GM23338 (cell line): Measurements from ENCODE around the gene PPP2R2B. TPM values are rescaled to one million over a fixed set of nuclear protein-coding genes. Genes with fewer than 3 reads are reported as not detected.

Source experiments
- ATAC-seq: fragments of 200-7000 bp; cut with Tn5 transposase; 3 replicates; pipeline ENCODE4 v1.9.1; 2020
- DNase-seq: peaks from one replicate; pipeline ENCODE4 v3.0.0-alpha.2; 2015; ENCODE audit warnings: low spot score
- H2AFZ ChIP-seq: fragments of 200-600 bp; sonication (generic); 2 replicates; pipeline ENCODE4 v1.8.0; 2016; ENCODE audit warnings: antibody characterized with exemption, mild to moderate bottlenecking, moderate library complexity
- H3F3A ChIP-seq: fragments of 200-600 bp; sonication (generic); replicated peaks from 2 replicates; pipeline ENCODE4 v1.8.0; 2017; ENCODE audit warnings: antibody characterized with exemption, mixed run types, low read depth
- H3K27ac ChIP-seq: fragments of 200-600 bp; sonication (generic); 2 replicates; pipeline ENCODE4 v1.6.1; 2016; ENCODE audit warnings: low read depth
- H3K27me3 ChIP-seq: fragments of 200-600 bp; sonication (generic); 2 replicates; pipeline ENCODE4 v1.8.0; 2016; ENCODE audit warnings: mild to moderate bottlenecking, mixed run types, moderate library complexity; ENCODE audit not compliant: insufficient read depth
- H3K36me3 ChIP-seq: fragments of 200-600 bp; sonication (generic); 2 replicates; pipeline ENCODE4 v1.8.0; 2016; ENCODE audit warnings: mild to moderate bottlenecking; ENCODE audit not compliant: insufficient read depth
- H3K4me1 ChIP-seq: fragments of 200-600 bp; sonication (generic); 2 replicates; pipeline ENCODE4 v1.8.0; 2016; ENCODE audit warnings: mild to moderate bottlenecking, moderate library complexity; ENCODE audit not compliant: insufficient read depth
- H3K4me2 ChIP-seq: fragments of 200-600 bp; sonication (generic); 2 replicates; pipeline ENCODE4 v1.7.1; 2017; ENCODE audit warnings: mixed run types
- H3K4me3 ChIP-seq: fragments of 200-600 bp; sonication (generic); 2 replicates; pipeline ENCODE4 v1.6.1; 2016; ENCODE audit warnings: mixed run types
- H3K79me2 ChIP-seq: fragments of 200-600 bp; sonication (generic); replicated peaks from 2 replicates; pipeline ENCODE4 v1.8.0; 2017; ENCODE audit warnings: mild to moderate bottlenecking; ENCODE audit not compliant: insufficient read depth
- H3K9me2 ChIP-seq: fragments of 200-600 bp; sonication (generic); 2 replicates; pipeline ENCODE4 v1.8.0; 2017; ENCODE audit not compliant: insufficient read depth
- H4K20me1 ChIP-seq: fragments of 200-600 bp; sonication (generic); replicated peaks from 2 replicates; pipeline ENCODE4 v1.8.0; 2017; ENCODE audit warnings: mild to moderate bottlenecking; ENCODE audit not compliant: insufficient read depth
- H3K27ac Mint-ChIP-seq: 2 replicates; pipeline ENCODE4 v1.8.0; 2020; ENCODE audit warnings: inconsistent platforms, mild to moderate bottlenecking, moderate library complexity, mixed read lengths
- H3K27me3 Mint-ChIP-seq: 3 replicates; pipeline ENCODE4 v1.8.0; 2022; ENCODE audit warnings: low read depth, mild to moderate bottlenecking, moderate library complexity, mixed read lengths, inconsistent platforms; ENCODE audit not compliant: insufficient read depth, poor library complexity
- H3K36me3 Mint-ChIP-seq: 3 replicates; pipeline ENCODE4 v1.8.0; 2021; ENCODE audit warnings: low read depth, mild to moderate bottlenecking, inconsistent platforms, moderate library complexity, mixed read lengths
- H3K4me1 Mint-ChIP-seq: 3 replicates; pipeline ENCODE4 v1.8.0; 2020; ENCODE audit warnings: mild to moderate bottlenecking, inconsistent platforms, mixed read lengths
- H3K4me3 Mint-ChIP-seq: 3 replicates; pipeline ENCODE4 v1.8.0; 2021; ENCODE audit warnings: moderate library complexity, mild to moderate bottlenecking, inconsistent platforms, mixed read lengths
- H3K9me3 Mint-ChIP-seq: 3 replicates; pipeline ENCODE4 v1.8.0; 2020; ENCODE audit warnings: moderate library complexity, mild to moderate bottlenecking, inconsistent platforms, mixed read lengths
- CREB1 ChIP-seq: fragments of 250-450 bp; sonication (Bioruptor Pico); IDR thresholded peaks from 2 replicates; pipeline ENCODE4 v1.5.0; 2020; ENCODE audit warnings: low read depth, mild to moderate bottlenecking, moderate library complexity
- CTCF ChIP-seq, 2 experiments: fragments of 200-600 bp in 1 of 2; sonication (generic) in 1 of 2; conservative IDR thresholded peaks; 2 replicates each; pipeline versions ENCODE4 v1.5.1 to v1.6.1; 2016 to 2017; ENCODE audit warnings: antibody characterized with exemption in 2 of 2, low read depth in 2 of 2, mild to moderate bottlenecking in 2 of 2, moderate library complexity in 1 of 2
- ETS1 ChIP-seq: IDR thresholded peaks from 2 replicates; pipeline ENCODE4 v1.6.1; 2016; ENCODE audit warnings: antibody characterized with exemption
- EZH2 ChIP-seq: fragments of 200-600 bp; sonication (generic); IDR thresholded peaks from one replicate; pipeline ENCODE4 v1.8.0; 2017; ENCODE audit warnings: antibody characterized with exemption, mild to moderate bottlenecking, low read depth; ENCODE audit not compliant: unreplicated experiment
- EZH2phosphoT487 ChIP-seq: fragments of 200-600 bp; sonication (generic); IDR thresholded peaks from one replicate; pipeline ENCODE4 v1.8.1; 2018; ENCODE audit warnings: antibody characterized with exemption; ENCODE audit not compliant: unreplicated experiment
- JUNB ChIP-seq: IDR thresholded peaks from one replicate; pipeline ENCODE4 v1.6.1; 2016; ENCODE audit warnings: antibody characterized with exemption; ENCODE audit not compliant: unreplicated experiment
- NANOG ChIP-seq: IDR thresholded peaks from 2 replicates; pipeline ENCODE4 v1.6.1; 2016; ENCODE audit warnings: antibody characterized with exemption, borderline replicate concordance
- POLR2AphosphoS5 ChIP-seq: IDR thresholded peaks from 2 replicates; pipeline ENCODE4 v1.6.1; 2016; ENCODE audit warnings: antibody characterized with exemption, low read depth
- REST ChIP-seq: IDR thresholded peaks from one replicate; pipeline ENCODE4 v1.6.1; 2018; ENCODE audit warnings: antibody characterized with exemption; ENCODE audit not compliant: unreplicated experiment
- STAT1 ChIP-seq: IDR thresholded peaks from one replicate; pipeline ENCODE4 v1.6.1; 2016; ENCODE audit warnings: antibody characterized with exemption; ENCODE audit not compliant: unreplicated experiment
- ZNF114 ChIP-seq: fragments of 250-450 bp; sonication (Bioruptor Pico); IDR thresholded peaks from 2 replicates; pipeline ENCODE4 v1.5.0; 2020; ENCODE audit warnings: mild to moderate bottlenecking, moderate library complexity
- ZNF331 ChIP-seq: fragments of 250-450 bp; sonication (Bioruptor Pico); IDR thresholded peaks from 2 replicates; pipeline ENCODE4 v1.5.0; 2020; ENCODE audit warnings: low read depth, mild to moderate bottlenecking, moderate library complexity
- ZNF462 ChIP-seq: fragments of 250-450 bp; sonication (Bioruptor Pico); IDR thresholded peaks from 2 replicates; pipeline ENCODE4 v1.5.0; 2020; ENCODE audit warnings: mild to moderate bottlenecking, moderate library complexity
- polyA plus RNA-seq: library from polyadenylated mRNA; unstranded; fragments of >200 nt; fragmentation: Nextera tagmentation; extraction: Ambion mirVana; gene quantifications from 2 replicates; pipeline ENCODE4 v1.2.1, GENCODE V29; 2016
- total RNA-seq: library from RNA; depleted of rRNA; stranded (reverse); fragments of >200 nt; shearing (Covaris generic); gene quantifications from 2 replicates; pipeline ENCODE4 v1.2.3, GENCODE V29; 2014

PPP2R2B gene
- total and polyA plus RNA-seq, 2 experiments from 2014 or later = 21.3 to 33.9 TPM

GRCh38 chr5:146640285-146640896 is 238.2 kb downstream of the PPP2R2B start:
- H3K27me3 ChIP-seq = no peaks in the 10 kb centered on the region
- H3K36me3 Mint-ChIP-seq = peaks cover 4% of the 10 kb centered on the region; the same call in 1 of the 3 replicates
- H3K4me1 Mint-ChIP-seq = peaks cover 15% of the 10 kb centered on the region; the same call in 2 of the 3 replicates
- H3K27ac ChIP-seq = no peak overlapping the region
- DNase-seq = no peak
- H3F3A ChIP-seq = no peaks in the 10 kb centered on the region
- TF ChIP-seq ZNF331 (CRISPR knock-in tag) (no peak), ETS1 (no peak), STAT1 (no peak), POLR2AphosphoS5 (no peak), ZNF114 (CRISPR knock-in tag) (no peak), CTCF (conservative IDR thresholded peaks at IDR 0.05; ENCODE audit: low read depth in 2 of 2) (no peak), EZH2phosphoT487 (no peak), JUNB (no peak), EZH2 (no peak), CREB1 (CRISPR knock-in tag) (no peak), NANOG (no peak), ZNF462 (CRISPR knock-in tag) (no peak), REST (no peak)
- no peaks in the 10 kb centered on the region for H3K4me1 ChIP-seq
- no peaks in the 10 kb centered on the region for H3K79me2 ChIP-seq
- no peaks in the 10 kb centered on the region for H3K36me3 ChIP-seq
- no peaks in the 10 kb centered on the region for H4K20me1 ChIP-seq
- no peak overlapping the region for H3K27ac Mint-ChIP-seq
- no peak overlapping the region for H3K4me3 ChIP-seq
- H3K4me2 ChIP-seq = no peak overlapping the region
- H3K9me2 ChIP-seq = no peaks in the 10 kb centered on the region; the same call in 1 of the 2 replicates
- peak; percentile 46 for ATAC-seq
- no peak overlapping the region for H2AFZ ChIP-seq
- peaks cover 3% of the 10 kb centered on the region for H3K27me3 Mint-ChIP-seq
- no peak overlapping the region for H3K4me3 Mint-ChIP-seq
- H3K9me3 Mint-ChIP-seq = no peaks in the 10 kb centered on the region
